Measurements from ENCODE around the gene FAN1.
A peak's percentile ranks its signal among the peaks of the same experiment; 100 is the strongest.

The FAN1 gene

GRCh38 chr15:30928076-30928475 is 24.4 kb downstream of the FAN1 start:
- Mint-ChIP-seq H3K27ac (no peak overlapping the region), H3K4me3 (no peak overlapping the region), H3K9me3 (ENCODE audit: low read depth) (peaks cover 2% of the 10 kb centered on the region), H3K36me3 (peaks cover 17% of the 10 kb centered on the region), H3K4me1 (ENCODE audit: low read depth) (peaks cover 4% of the 10 kb centered on the region), H3K27me3 (no peaks in the 10 kb centered on the region)

- H3K9me3 Mint-ChIP-seq (ENCODE audit: low read depth), result peaks cover 5% of the 10 kb centered on the region
- H3K4me1 Mint-ChIP-seq (ENCODE audit: low read depth), result peaks cover 11% of the 10 kb centered on the region
- H3K27ac Mint-ChIP-seq, result no peak overlapping the region
- no peaks in the 10 kb centered on the region for H3K27me3 Mint-ChIP-seq
- no peak overlapping the region for H3K4me3 Mint-ChIP-seq
- H3K36me3 Mint-ChIP-seq, result peaks cover 19% of the 10 kb centered on the region
These were observed 25.5 kb downstream of the FAN1 start for GRCh38 chr15:30929064-30929669.

GRCh38 chr15:30929982-30930381 is 26.3 kb downstream of the FAN1 start:
- Mint-ChIP-seq H3K36me3 (peaks cover 20% of the 10 kb centered on the region), H3K27ac (no peak overlapping the region), H3K27me3 (no peaks in the 10 kb centered on the region)

GRCh38 chr15:30930422-30930821 is 26.7 kb downstream of the FAN1 start:
- Mint-ChIP-seq H3K4me3 (no peak overlapping the region), H3K27ac (no peak overlapping the region), H3K36me3 (peaks cover 20% of the 10 kb centered on the region), H3K4me1 (ENCODE audit: low read depth) (peaks cover 11% of the 10 kb centered on the region), H3K9me3 (ENCODE audit: low read depth) (peaks cover 5% of the 10 kb centered on the region), H3K27me3 (no peaks in the 10 kb centered on the region)

More at GRCh38 chr15:30929982-30930381, 26.3 kb downstream of the FAN1 start:
- no peak overlapping the region for H3K4me3 Mint-ChIP-seq
- peaks cover 5% of the 10 kb centered on the region for H3K9me3 Mint-ChIP-seq (ENCODE audit: low read depth)
- H3K4me1 Mint-ChIP-seq (ENCODE audit: low read depth), result peaks cover 11% of the 10 kb centered on the region

GRCh38 chr15:30933293-30933692 is 29.6 kb downstream of the FAN1 start:
- H3K4me3 Mint-ChIP-seq, result no peak overlapping the region
- H3K27ac Mint-ChIP-seq, result peak overlapping the region; percentile 46
- H3K9me3 Mint-ChIP-seq (ENCODE audit: low read depth), result peaks cover 5% of the 10 kb centered on the region
- peaks cover 20% of the 10 kb centered on the region for H3K36me3 Mint-ChIP-seq
- no peaks in the 10 kb centered on the region for H3K27me3 Mint-ChIP-seq
- peaks cover 11% of the 10 kb centered on the region for H3K4me1 Mint-ChIP-seq (ENCODE audit: low read depth)

GRCh38 chr15:30939161-30939560 is 35.4 kb downstream of the FAN1 start:
- H3K9me3 Mint-ChIP-seq (ENCODE audit: low read depth), result no peaks in the 10 kb centered on the region
- H3K4me1 Mint-ChIP-seq (ENCODE audit: low read depth), result peaks cover under 1% of the 10 kb centered on the region
- no peaks in the 10 kb centered on the region for H3K27me3 Mint-ChIP-seq
- peaks cover 5% of the 10 kb centered on the region for H3K36me3 Mint-ChIP-seq
- no peak overlapping the region for H3K4me3 Mint-ChIP-seq
- H3K27ac Mint-ChIP-seq, result no peak overlapping the region

GRCh38 chr15:30940359-30940758 is 36.6 kb downstream of the FAN1 start:
- H3K27me3 Mint-ChIP-seq, result no peaks in the 10 kb centered on the region
- H3K4me3 Mint-ChIP-seq, result no peak overlapping the region
- peak overlapping the region; percentile 50 for H3K27ac Mint-ChIP-seq
- H3K9me3 Mint-ChIP-seq (ENCODE audit: low read depth), result no peaks in the 10 kb centered on the region
- H3K4me1 Mint-ChIP-seq (ENCODE audit: low read depth), result no peaks in the 10 kb centered on the region
- H3K36me3 Mint-ChIP-seq, result peaks cover 3% of the 10 kb centered on the region

GRCh38 chr15:30941520-30941919 is 37.8 kb downstream of the FAN1 start:
- no peak overlapping the region for H3K27ac Mint-ChIP-seq

GRCh38 chr15:30943654-30944335 is 40.1 kb downstream of the FAN1 start:
- H3K4me3 Mint-ChIP-seq, result no peak overlapping the region
- H3K36me3 Mint-ChIP-seq, result peaks cover 10% of the 10 kb centered on the region
- H3K9me3 Mint-ChIP-seq (ENCODE audit: low read depth), result no peaks in the 10 kb centered on the region
- H3K27me3 Mint-ChIP-seq, result no peaks in the 10 kb centered on the region
- H3K4me1 Mint-ChIP-seq (ENCODE audit: low read depth), result no peaks in the 10 kb centered on the region
- H3K27ac Mint-ChIP-seq, result no peak overlapping the region

More at GRCh38 chr15:30941520-30941919, 37.8 kb downstream of the FAN1 start:
- Mint-ChIP-seq H3K9me3 (ENCODE audit: low read depth) (no peaks in the 10 kb centered on the region), H3K27me3 (no peaks in the 10 kb centered on the region), H3K36me3 (peaks cover 6% of the 10 kb centered on the region), H3K4me1 (ENCODE audit: low read depth) (no peaks in the 10 kb centered on the region), H3K4me3 (no peak overlapping the region)

GRCh38 chr15:30953183-30953582 is 49.5 kb downstream of the FAN1 start:
- peaks cover 2% of the 10 kb centered on the region for H3K4me1 Mint-ChIP-seq (ENCODE audit: low read depth)
- H3K4me3 Mint-ChIP-seq, result no peak overlapping the region
- H3K27ac Mint-ChIP-seq, result peak overlapping the region; percentile 34
- peaks cover 36% of the 10 kb centered on the region for H3K36me3 Mint-ChIP-seq
- no peaks in the 10 kb centered on the region for H3K27me3 Mint-ChIP-seq
- no peaks in the 10 kb centered on the region for H3K9me3 Mint-ChIP-seq (ENCODE audit: low read depth)

- peaks cover 36% of the 10 kb centered on the region for H3K36me3 Mint-ChIP-seq
- no peaks in the 10 kb centered on the region for H3K9me3 Mint-ChIP-seq (ENCODE audit: low read depth)
- peak overlapping the region; percentile 61 for H3K27ac Mint-ChIP-seq
- no peak overlapping the region for H3K4me3 Mint-ChIP-seq
- no peaks in the 10 kb centered on the region for H3K27me3 Mint-ChIP-seq
- H3K4me1 Mint-ChIP-seq (ENCODE audit: low read depth), result peaks cover 2% of the 10 kb centered on the region
These were observed 50.1 kb downstream of the FAN1 start for GRCh38 chr15:30953731-30954378.

- Mint-ChIP-seq H3K36me3 (peaks cover 30% of the 10 kb centered on the region), H3K4me1 (ENCODE audit: low read depth) (peaks cover 2% of the 10 kb centered on the region), H3K27ac (no peak overlapping the region), H3K4me3 (no peak overlapping the region), H3K27me3 (no peaks in the 10 kb centered on the region), H3K9me3 (ENCODE audit: low read depth) (no peaks in the 10 kb centered on the region)
These were observed 51.0 kb downstream of the FAN1 start for GRCh38 chr15:30954674-30955073.

GRCh38 chr15:30956216-30957124 is 52.8 kb downstream of the FAN1 start:
- no peak overlapping the region for H3K4me3 Mint-ChIP-seq
- H3K9me3 Mint-ChIP-seq (ENCODE audit: low read depth), result no peaks in the 10 kb centered on the region
- no peaks in the 10 kb centered on the region for H3K27me3 Mint-ChIP-seq
- H3K4me1 Mint-ChIP-seq (ENCODE audit: low read depth), result peaks cover 2% of the 10 kb centered on the region
- peak overlapping the region; percentile 69 for H3K27ac Mint-ChIP-seq
- peaks cover 30% of the 10 kb centered on the region for H3K36me3 Mint-ChIP-seq

GRCh38 chr15:30958219-30958618 is 54.5 kb downstream of the FAN1 start:
- peaks cover 15% of the 10 kb centered on the region for H3K4me1 Mint-ChIP-seq (ENCODE audit: low read depth)
- H3K27me3 Mint-ChIP-seq, result no peaks in the 10 kb centered on the region
- peak overlapping the region; percentile 16 for H3K27ac Mint-ChIP-seq
- H3K4me3 Mint-ChIP-seq, result no peak overlapping the region
- H3K9me3 Mint-ChIP-seq (ENCODE audit: low read depth), result no peaks in the 10 kb centered on the region
- H3K36me3 Mint-ChIP-seq, result peaks cover 21% of the 10 kb centered on the region

Measured in activated naive CD8-positive, alpha-beta T cell (primary cell).